AG04450 (cell line): ENCODE data around the gene PAQR4. TPM values are rescaled to one million over a fixed set of nuclear protein-coding genes. Genes with fewer than 3 reads are reported as not detected.

Experiments used
- CTCF ChIA-PET: fragments of 300-600, 350-600 bp; formaldehyde crosslinking; extraction: SDS; loops from one replicate; lab custom pipeline; 2022; ENCODE audit warnings: antibody characterized with exemption, inconsistent platforms; lab: Charles Lee
- POLR2A ChIA-PET: fragments of 350-600 bp; formaldehyde crosslinking; extraction: SDS; loops from one replicate; lab custom pipeline; 2021; ENCODE audit warnings: antibody characterized with exemption, inconsistent platforms; lab: Yijun Ruan, JAX
- DNase-seq: peaks from one replicate; pipeline ENCODE4 v3.0.0-alpha.2; 2011; ENCODE audit warnings: low read depth, low spot score
- H3K27ac ChIP-seq: one replicate; pipeline ENCODE4 v1.5.1; 2012; ENCODE audit warnings: low read depth, low read length, control low read depth
- H3K27me3 ChIP-seq: one replicate; pipeline ENCODE4 v1.6.0; 2012; ENCODE audit warnings: low read length; ENCODE audit not compliant: control insufficient read depth, insufficient read depth
- H3K4me3 ChIP-seq: 2 replicates; pipeline ENCODE4 v1.5.1; 2011; ENCODE audit warnings: mild to moderate bottlenecking, low read depth, low read length, control low read depth
- H3K9me3 ChIP-seq: 2 replicates; pipeline ENCODE4 v1.5.1; 2012; ENCODE audit warnings: low read length; ENCODE audit not compliant: control insufficient read depth, insufficient read depth
- polyA plus RNA-seq: library from polyadenylated mRNA; depleted of rRNA; stranded (reverse); fragments of >200 nt; gene quantifications from 2 replicates; pipeline ENCODE4 v1.2.3, GENCODE V29; 2011
- TF ChIP-seq, protein P1 (sequence below): IDR thresholded peaks from 2 replicates; pipeline ENCODE4 v1.5.1; 2011; ENCODE audit warnings: low read depth, low read length, control low read depth, inconsistent platforms

PAQR4 gene
- polyA plus RNA-seq, 1 experiment, result 1.2 TPM

DNA sequence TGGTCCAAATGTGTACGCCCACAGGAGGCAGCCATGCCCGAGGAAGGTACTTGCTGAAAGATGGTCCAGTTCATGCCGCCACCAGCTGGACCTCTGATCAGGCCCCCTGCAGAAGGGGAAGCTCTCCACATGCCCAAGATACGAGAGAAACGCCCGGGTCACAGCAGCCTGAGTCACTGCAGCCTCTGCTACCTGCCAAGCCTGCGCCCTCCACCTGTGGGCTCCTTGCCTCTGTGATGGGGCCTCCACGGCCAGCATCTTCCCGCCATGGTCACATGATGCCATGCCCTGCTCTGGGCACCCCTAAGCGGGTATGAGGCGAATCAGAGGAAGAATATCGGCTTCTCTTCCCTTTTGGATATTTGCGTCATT lies 18.8 kb upstream of the PAQR4 start:
- ChIA-PET POLR2A (no interaction called here), CTCF (interaction anchor here (0.8 to 3.7 kb wide), 2 partner anchors 11 to 23 kb away, joined by 3 to 17 read pairs; no protein-coding TSS in a partner anchor)

DNA sequence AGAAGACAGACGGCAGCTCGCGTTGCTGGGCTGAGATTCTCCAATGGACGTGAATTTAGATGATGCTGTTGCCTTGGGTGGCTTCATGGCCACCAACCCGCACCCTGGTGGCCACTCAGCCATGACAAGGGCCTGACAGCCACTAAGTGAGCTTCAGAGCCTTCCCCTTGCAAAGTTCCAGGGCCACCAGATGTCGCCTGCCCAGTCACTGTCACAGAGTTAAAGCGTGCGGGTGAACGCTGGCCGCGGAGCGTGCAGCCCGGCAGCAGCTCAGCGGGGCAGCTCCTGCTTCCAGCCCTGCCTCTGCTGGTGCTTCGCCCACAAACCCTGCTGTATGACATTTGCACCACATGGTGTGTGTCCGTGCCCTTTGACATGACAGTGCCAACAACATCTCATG lies 18.4 kb upstream of the PAQR4 start:
- no peaks in the 10 kb centered on the region; the same call in 1 of the 2 replicates for H3K9me3 ChIP-seq
- TF ChIP-seq, protein P1, sequence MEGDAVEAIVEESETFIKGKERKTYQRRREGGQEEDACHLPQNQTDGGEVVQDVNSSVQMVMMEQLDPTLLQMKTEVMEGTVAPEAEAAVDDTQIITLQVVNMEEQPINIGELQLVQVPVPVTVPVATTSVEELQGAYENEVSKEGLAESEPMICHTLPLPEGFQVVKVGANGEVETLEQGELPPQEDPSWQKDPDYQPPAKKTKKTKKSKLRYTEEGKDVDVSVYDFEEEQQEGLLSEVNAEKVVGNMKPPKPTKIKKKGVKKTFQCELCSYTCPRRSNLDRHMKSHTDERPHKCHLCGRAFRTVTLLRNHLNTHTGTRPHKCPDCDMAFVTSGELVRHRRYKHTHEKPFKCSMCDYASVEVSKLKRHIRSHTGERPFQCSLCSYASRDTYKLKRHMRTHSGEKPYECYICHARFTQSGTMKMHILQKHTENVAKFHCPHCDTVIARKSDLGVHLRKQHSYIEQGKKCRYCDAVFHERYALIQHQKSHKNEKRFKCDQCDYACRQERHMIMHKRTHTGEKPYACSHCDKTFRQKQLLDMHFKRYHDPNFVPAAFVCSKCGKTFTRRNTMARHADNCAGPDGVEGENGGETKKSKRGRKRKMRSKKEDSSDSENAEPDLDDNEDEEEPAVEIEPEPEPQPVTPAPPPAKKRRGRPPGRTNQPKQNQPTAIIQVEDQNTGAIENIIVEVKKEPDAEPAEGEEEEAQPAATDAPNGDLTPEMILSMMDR, result no peak
- ChIA-PET POLR2A (no interaction called here), CTCF (interaction anchor here (1.4 to 3.7 kb wide), 2 partner anchors 11 to 23 kb away, joined by 3 to 17 read pairs; no protein-coding TSS in a partner anchor)
- no peak overlapping the region for H3K4me3 ChIP-seq
- H3K27ac ChIP-seq, result no peak overlapping the region
- H3K27me3 ChIP-seq, result peaks cover 22% of the 10 kb centered on the region
- DNase-seq, result no peak

More for the DNA sequence above, 18.8 kb upstream of the PAQR4 start:
- DNase-seq, result no peak
- Histone ChIP-seq H3K27ac (no peak overlapping the region), H3K4me3 (no peak overlapping the region), H3K27me3 (peaks cover 22% of the 10 kb centered on the region), H3K9me3 (no peaks in the 10 kb centered on the region; the same call in 1 of the 2 replicates)
- TF ChIP-seq, protein P1, result no peak

DNA sequence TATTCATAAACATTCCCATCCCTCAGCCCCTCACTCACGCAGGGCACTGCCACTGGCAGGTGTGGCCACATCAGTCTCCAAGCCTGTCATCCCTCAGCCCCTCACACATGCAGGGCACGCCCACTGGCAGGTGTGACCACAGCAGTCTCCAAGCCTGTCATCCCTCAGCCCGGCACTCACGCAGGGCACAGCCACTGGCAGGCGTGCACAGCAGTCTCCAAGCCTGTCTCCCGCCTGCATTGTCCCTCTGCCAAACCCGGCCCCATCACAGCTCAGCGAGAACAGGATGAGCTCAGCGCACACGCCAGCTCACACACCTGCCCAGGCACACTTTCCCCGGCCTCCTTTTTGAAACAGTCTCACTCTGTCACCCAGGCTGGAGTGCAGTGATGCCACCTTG lies 16.5 kb upstream of the PAQR4 start:
- CTCF ChIA-PET, result interaction anchor here (0.6 to 3.7 kb wide), 3 partner anchors 9 to 78 kb away, joined by 4 to 17 read pairs (median 8); no protein-coding TSS in a partner anchor
- POLR2A ChIA-PET, result no interaction called here
- DNase-seq, result no peak

GRCh38 chr16:2953706-2954627 lies 15.2 kb upstream of the PAQR4 start:
- DNase-seq, result no peak
- TF ChIP-seq, protein P1, result no peak
- CTCF ChIA-PET, result no interaction called here
- Histone ChIP-seq H3K27ac (no peak overlapping the region), H3K27me3 (peaks cover 30% of the 10 kb centered on the region), H3K4me3 (no peak overlapping the region), H3K9me3 (no peaks in the 10 kb centered on the region; the same call in 1 of the 2 replicates)
- POLR2A ChIA-PET, result no interaction called here

More for the DNA sequence above, 16.5 kb upstream of the PAQR4 start:
- no peak overlapping the region for H3K4me3 ChIP-seq
- H3K27me3 ChIP-seq, result peaks cover 30% of the 10 kb centered on the region
- H3K9me3 ChIP-seq, result no peaks in the 10 kb centered on the region; the same call in 1 of the 2 replicates
- TF ChIP-seq, protein P1, result no peak
- H3K27ac ChIP-seq, result no peak overlapping the region
